ENCODE measurements around the gene APH1A.

Gene APH1A

GRCh38 chr1:150259758-150260669, 8.8 kb downstream of the APH1A start:
- TF ChIP-seq CTCF (IDR thresholded peaks at IDR 0.05; ENCODE audit: control extremely low read depth, extremely low read depth, low read depth, missing control alignments) = no peak
- no peak for DNase-seq (ENCODE audit: extremely low spot score)
- ChIA-PET POLR2A (interaction anchor here (0.5 kb wide), 1 partner anchor 817 kb away, joined by 4 read pairs; no protein-coding TSS in a partner anchor), CTCF (interaction anchor here (0.8 to 9.7 kb wide), 4 partner anchors 10 to 35 kb away, joined by 3 to 93 read pairs (median 3); partner anchors contain the start of genes APH1A and C1orf54)

GRCh38 chr1:150259217-150259616, 9.6 kb downstream of the APH1A start:
- CTCF ChIA-PET = interaction anchor here (1.0 to 9.7 kb wide), 3 partner anchors 12 to 301 kb away, joined by 3 to 93 read pairs (median 4); partner anchors contain the start of genes APH1A and C1orf54
- no peak for TF ChIP-seq CTCF (IDR thresholded peaks at IDR 0.05; ENCODE audit: control extremely low read depth, extremely low read depth, low read depth, missing control alignments)
- DNase-seq (ENCODE audit: extremely low spot score) = no peak
- POLR2A ChIA-PET = no interaction called here

GRCh38 chr1:150257624-150258585, 10.9 kb downstream of the APH1A start, which contains the start of gene CA14:
Gene CA14 (plus strand): TSS chr1:150257774. CDS start chr1:150258129, 355 bp downstream.
- TF ChIP-seq CTCF (IDR thresholded peaks at IDR 0.05; ENCODE audit: control extremely low read depth, extremely low read depth, low read depth, missing control alignments) = no peak
- POLR2A ChIA-PET = no interaction called here
- CTCF ChIA-PET = interaction anchor here (1.2 to 9.7 kb wide), 9 partner anchors 14 to 737 kb away, joined by 4 to 93 read pairs (median 24); partner anchors contain the start of genes APH1A, C1orf54 and FALEC
- DNase-seq (ENCODE audit: extremely low spot score) = no peak

- POLR2A ChIA-PET = interaction anchor here (1.1 kb wide), 1 partner anchor 12 kb away, joined by 3 read pairs; the partner anchor contains the start of gene APH1A
Measured at GRCh38 chr1:150256554-150257341, 12.1 kb downstream of the APH1A start.

GRCh38 chr1:150256198-150256553, 12.6 kb downstream of the APH1A start:
- CTCF ChIA-PET = interaction anchor here (0.6 to 9.7 kb wide), 45 partner anchors 9 to 751 kb away, joined by 3 to 93 read pairs (median 5); partner anchors contain the start of genes APH1A, C1orf54, CIART and FALEC
- POLR2A ChIA-PET = interaction anchor here (1.1 kb wide), 1 partner anchor 13 kb away, joined by 3 read pairs; the partner anchor contains the start of gene APH1A
- DNase-seq (ENCODE audit: extremely low spot score) = no peak
- TF ChIP-seq CTCF (IDR thresholded peaks at IDR 0.05; ENCODE audit: control extremely low read depth, extremely low read depth, low read depth, missing control alignments) = no peak

More at GRCh38 chr1:150256554-150257341, 12.1 kb downstream of the APH1A start:
- no peak for TF ChIP-seq CTCF (IDR thresholded peaks at IDR 0.05; ENCODE audit: control extremely low read depth, extremely low read depth, low read depth, missing control alignments)
- DNase-seq (ENCODE audit: extremely low spot score) = no peak
- CTCF ChIA-PET = interaction anchor here (0.6 to 9.7 kb wide), 44 partner anchors 9 to 750 kb away, joined by 3 to 93 read pairs (median 5); partner anchors contain the start of genes APH1A, C1orf54, CIART and FALEC

All from GM10248 (cell line).